ENCODE measurements around the gene HOOK1.
A peak's percentile ranks its signal among the peaks of the same experiment; 100 is the strongest.

Gene HOOK1

GRCh38 chr1:59879574-59879973, 64.8 kb downstream of the HOOK1 start:
- TF ChIP-seq YY1 (IDR thresholded peaks at IDR 0.05; ENCODE audit: low read depth), result no peak
- peak; percentile 65 for TF ChIP-seq RAD21 (IDR thresholded peaks at IDR 0.05; ENCODE audit: low read depth)

DNA sequence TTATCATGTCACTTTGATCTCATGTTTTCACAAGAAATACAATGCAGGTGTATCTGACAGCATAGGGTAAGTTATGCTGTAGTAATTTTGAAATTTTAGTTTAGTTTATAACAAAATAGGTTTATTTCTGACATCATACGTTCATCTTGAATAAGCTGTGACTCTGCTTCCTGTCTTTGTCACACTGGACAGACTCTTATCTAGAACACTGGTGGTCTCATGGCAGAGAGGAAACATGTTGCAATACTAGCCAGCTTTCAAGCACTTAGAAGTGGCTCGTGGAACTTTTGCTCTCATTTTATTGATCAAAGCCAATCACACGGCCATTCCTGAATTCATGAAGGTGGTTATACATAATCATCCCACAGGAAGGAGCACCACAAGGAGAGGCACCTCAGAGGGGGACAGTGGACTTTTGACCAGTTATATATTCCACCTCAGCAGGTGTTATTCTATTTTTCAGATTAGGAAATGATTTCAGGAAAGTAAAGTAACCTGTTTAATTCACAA, 65.3 kb downstream of the HOOK1 start:
- TF ChIP-seq TEAD4 (IDR thresholded peaks at IDR 0.05) (no peak), CEBPB (IDR thresholded peaks at IDR 0.05) (no peak)

- TF ChIP-seq TAF1 (IDR thresholded peaks at IDR 0.05; ENCODE audit: low read depth), result no peak
- TF ChIP-seq NFIC (IDR thresholded peaks at IDR 0.05), result no peak
- no peak for TF ChIP-seq ZBTB7A (IDR thresholded peaks at IDR 0.05; ENCODE audit: low read depth)
- no peak for TF ChIP-seq CREB1 (IDR thresholded peaks at IDR 0.05; ENCODE audit: low read depth)
- TF ChIP-seq FOXM1 (IDR thresholded peaks at IDR 0.05; ENCODE audit: borderline replicate concordance, low read depth), result no peak
- TF ChIP-seq TCF12 (IDR thresholded peaks at IDR 0.05; ENCODE audit: low read depth), result no peak
- TF ChIP-seq RAD21 (IDR thresholded peaks at IDR 0.05; ENCODE audit: low read depth), result no peak
- TF ChIP-seq EP300 (IDR thresholded peaks at IDR 0.05; ENCODE audit: borderline replicate concordance), result no peak
- TF ChIP-seq USF1 (IDR thresholded peaks at IDR 0.05), result no peak
- TF ChIP-seq, protein P1, sequence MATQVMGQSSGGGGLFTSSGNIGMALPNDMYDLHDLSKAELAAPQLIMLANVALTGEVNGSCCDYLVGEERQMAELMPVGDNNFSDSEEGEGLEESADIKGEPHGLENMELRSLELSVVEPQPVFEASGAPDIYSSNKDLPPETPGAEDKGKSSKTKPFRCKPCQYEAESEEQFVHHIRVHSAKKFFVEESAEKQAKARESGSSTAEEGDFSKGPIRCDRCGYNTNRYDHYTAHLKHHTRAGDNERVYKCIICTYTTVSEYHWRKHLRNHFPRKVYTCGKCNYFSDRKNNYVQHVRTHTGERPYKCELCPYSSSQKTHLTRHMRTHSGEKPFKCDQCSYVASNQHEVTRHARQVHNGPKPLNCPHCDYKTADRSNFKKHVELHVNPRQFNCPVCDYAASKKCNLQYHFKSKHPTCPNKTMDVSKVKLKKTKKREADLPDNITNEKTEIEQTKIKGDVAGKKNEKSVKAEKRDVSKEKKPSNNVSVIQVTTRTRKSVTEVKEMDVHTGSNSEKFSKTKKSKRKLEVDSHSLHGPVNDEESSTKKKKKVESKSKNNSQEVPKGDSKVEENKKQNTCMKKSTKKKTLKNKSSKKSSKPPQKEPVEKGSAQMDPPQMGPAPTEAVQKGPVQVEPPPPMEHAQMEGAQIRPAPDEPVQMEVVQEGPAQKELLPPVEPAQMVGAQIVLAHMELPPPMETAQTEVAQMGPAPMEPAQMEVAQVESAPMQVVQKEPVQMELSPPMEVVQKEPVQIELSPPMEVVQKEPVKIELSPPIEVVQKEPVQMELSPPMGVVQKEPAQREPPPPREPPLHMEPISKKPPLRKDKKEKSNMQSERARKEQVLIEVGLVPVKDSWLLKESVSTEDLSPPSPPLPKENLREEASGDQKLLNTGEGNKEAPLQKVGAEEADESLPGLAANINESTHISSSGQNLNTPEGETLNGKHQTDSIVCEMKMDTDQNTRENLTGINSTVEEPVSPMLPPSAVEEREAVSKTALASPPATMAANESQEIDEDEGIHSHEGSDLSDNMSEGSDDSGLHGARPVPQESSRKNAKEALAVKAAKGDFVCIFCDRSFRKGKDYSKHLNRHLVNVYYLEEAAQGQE (IDR thresholded peaks at IDR 0.05; ENCODE audit: low read depth), result no peak
- TF ChIP-seq CEBPB (IDR thresholded peaks at IDR 0.05), result no peak
- no peak for TF ChIP-seq TEAD4 (IDR thresholded peaks at IDR 0.05)
- TF ChIP-seq YY1 (IDR thresholded peaks at IDR 0.05; ENCODE audit: low read depth), result no peak
- TF ChIP-seq EGR1 (IDR thresholded peaks at IDR 0.05), result no peak
- no peak for TF ChIP-seq MAX (IDR thresholded peaks at IDR 0.05)
Observed at GRCh38 chr1:59880735-59881134, 66.0 kb downstream of the HOOK1 start.

DNA sequence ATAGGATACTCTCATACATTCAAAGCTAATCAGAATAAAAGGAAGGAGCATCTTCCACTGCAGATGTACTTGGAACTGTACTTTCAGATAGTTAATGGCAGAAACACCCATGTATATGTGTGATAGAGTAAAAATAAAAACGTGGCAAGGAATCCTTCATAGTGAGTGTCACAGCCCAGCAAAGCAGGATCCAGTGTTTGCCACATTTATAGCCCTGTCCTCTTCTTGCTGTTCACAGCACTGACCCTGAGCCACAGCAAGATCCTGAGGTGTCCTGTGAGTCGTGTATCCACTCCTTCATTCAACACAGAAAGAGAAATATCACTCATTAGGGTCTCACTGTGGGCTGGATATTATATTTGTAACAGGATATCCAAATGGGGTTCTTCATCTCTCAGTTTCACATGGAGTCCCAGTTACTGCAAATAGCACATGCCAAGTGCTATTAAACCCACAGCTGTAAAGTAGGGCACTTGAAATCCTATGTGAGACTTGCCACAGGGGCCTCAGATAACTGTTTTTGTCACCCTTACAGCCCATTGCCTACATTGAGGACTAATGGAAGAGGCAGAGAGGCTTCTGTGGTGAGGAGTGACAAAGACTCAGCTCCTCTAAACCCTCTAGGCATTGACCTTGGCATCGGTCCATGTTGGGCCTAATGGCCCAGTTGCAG, 70.5 kb downstream of the HOOK1 start:
- TF ChIP-seq, protein P1 (IDR thresholded peaks at IDR 0.05; ENCODE audit: low read depth), result no peak
- TF ChIP-seq YY1 (IDR thresholded peaks at IDR 0.05; ENCODE audit: low read depth), result no peak
- TF ChIP-seq FOXM1 (IDR thresholded peaks at IDR 0.05; ENCODE audit: borderline replicate concordance, low read depth), result no peak
- TF ChIP-seq MAX (IDR thresholded peaks at IDR 0.05), result no peak
- no peak for TF ChIP-seq CREB1 (IDR thresholded peaks at IDR 0.05; ENCODE audit: low read depth)
- no peak for TF ChIP-seq TCF12 (IDR thresholded peaks at IDR 0.05; ENCODE audit: low read depth)
- no peak for TF ChIP-seq EP300 (IDR thresholded peaks at IDR 0.05; ENCODE audit: borderline replicate concordance)
- TF ChIP-seq ZBTB7A (IDR thresholded peaks at IDR 0.05; ENCODE audit: low read depth), result no peak
- TF ChIP-seq USF1 (IDR thresholded peaks at IDR 0.05), result no peak
- no peak for TF ChIP-seq EGR1 (IDR thresholded peaks at IDR 0.05)
- TF ChIP-seq CEBPB (IDR thresholded peaks at IDR 0.05), result no peak
- no peak for TF ChIP-seq TEAD4 (IDR thresholded peaks at IDR 0.05)
- no peak for TF ChIP-seq NFIC (IDR thresholded peaks at IDR 0.05)
- no peak for TF ChIP-seq RAD21 (IDR thresholded peaks at IDR 0.05; ENCODE audit: low read depth)
- TF ChIP-seq TAF1 (IDR thresholded peaks at IDR 0.05; ENCODE audit: low read depth), result no peak

DNA sequence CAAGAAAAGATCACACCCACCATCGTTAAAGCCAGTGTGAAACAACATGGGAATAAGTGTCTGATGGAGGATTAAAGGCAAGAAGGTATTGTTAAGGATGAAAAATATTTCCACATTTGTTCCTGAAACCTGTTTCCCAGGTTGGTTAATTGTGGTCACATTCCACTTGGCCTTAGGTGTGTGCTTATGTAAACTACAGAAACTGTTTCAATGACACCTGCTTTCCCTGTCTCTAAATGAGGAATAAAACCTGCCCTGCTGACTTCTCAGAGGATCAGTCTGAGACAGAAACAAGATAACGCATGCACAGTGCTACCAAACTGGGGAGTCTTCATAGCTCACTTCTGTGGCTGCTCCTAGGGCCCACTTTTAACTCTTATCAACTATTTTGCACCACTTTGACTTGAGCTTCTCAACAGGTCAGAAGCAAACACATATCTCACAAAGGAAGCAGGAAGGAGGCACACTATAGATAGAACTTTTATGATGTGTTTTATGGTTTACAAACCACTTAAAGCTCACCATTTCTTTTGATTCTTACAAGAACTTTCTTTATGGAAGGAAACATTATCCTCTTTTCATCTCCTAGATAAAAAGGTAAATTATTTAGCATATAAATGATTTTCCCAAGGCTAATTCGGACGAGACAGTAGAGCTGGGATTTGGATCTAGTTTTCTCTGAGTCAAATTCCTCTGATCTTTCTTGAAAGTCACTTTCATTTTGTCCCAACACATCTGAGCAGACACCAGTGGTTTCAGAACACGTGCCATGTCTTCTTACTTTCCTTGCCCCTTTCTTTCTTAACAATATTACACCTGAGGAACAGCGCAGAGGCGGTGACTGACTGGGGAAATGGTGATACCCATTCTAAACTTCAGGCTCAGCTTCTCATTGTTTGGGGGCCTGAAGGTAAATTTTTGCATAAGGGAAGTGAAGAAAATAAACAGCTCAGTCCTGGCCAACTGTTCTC, 78.4 kb downstream of the HOOK1 start:
- TF ChIP-seq TCF12 (IDR thresholded peaks at IDR 0.05; ENCODE audit: low read depth) (no peak), EGR1 (IDR thresholded peaks at IDR 0.05) (no peak), CEBPB (IDR thresholded peaks at IDR 0.05) (no peak), FOXM1 (IDR thresholded peaks at IDR 0.05; ENCODE audit: borderline replicate concordance, low read depth) (no peak), EP300 (IDR thresholded peaks at IDR 0.05; ENCODE audit: borderline replicate concordance) (no peak), TEAD4 (IDR thresholded peaks at IDR 0.05) (no peak), CREB1 (IDR thresholded peaks at IDR 0.05; ENCODE audit: low read depth) (no peak), TAF1 (IDR thresholded peaks at IDR 0.05; ENCODE audit: low read depth) (no peak), ZBTB7A (IDR thresholded peaks at IDR 0.05; ENCODE audit: low read depth) (no peak)
